ENCODE measurements around the gene SAMD11.

DNA sequence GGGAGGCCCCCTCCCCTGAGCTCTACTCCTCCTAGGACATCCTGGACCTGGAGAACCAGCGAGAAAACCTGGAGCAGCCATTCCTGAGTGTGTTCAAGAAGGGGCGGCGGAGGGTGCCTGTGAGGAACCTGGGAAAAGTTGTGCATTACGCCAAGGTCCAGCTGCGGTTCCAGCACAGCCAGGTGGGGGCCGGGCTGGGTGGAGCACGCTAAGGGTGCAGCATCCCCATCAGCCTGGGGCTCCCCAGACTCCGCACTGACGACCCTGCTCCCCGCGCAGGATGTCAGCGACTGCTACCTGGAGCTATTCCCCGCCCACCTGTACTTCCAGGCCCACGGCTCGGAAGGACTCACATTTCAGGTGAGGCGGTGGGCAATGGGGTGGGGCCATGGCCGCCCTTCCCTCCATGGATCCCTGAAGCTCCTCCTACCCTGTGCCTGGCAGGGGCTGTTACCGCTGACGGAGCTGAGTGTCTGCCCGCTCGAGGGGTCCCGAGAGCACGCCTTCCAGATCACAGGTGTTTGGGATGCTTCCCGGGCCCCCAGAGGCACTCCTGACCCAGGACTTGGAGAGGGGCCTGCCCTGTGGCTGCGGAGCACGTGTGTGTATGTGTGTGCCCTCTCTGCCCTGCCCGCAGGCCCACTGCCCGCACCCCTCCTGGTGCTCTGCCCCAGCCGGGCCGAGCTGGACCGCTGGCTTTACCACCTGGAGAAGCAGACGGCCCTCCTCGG is 46.7 kb downstream of the SAMD11 start:
- TF ChIP-seq POLR2AphosphoS5 (IDR thresholded peaks at IDR 0.05; ENCODE audit: low read depth, low read length) (no peak), POLR2A (IDR thresholded peaks at IDR 0.05; ENCODE audit: low read depth, low read length) (no peak), TAF1 (IDR thresholded peaks at IDR 0.05; ENCODE audit: low read depth, low read length) (no peak), SPI1 (IDR thresholded peaks at IDR 0.05; ENCODE audit: low read depth, low read length) (no peak), PAX5 (IDR thresholded peaks at IDR 0.05; ENCODE audit: insufficient read depth, low read length, severe bottlenecking) (no peak), POU2F2 (IDR thresholded peaks at IDR 0.05; ENCODE audit: low read depth, low read length) (no peak)
